Activated T-helper 2 cell treated with anti-CD3 and anti-CD28 coated beads, Interferon-gamma antibody, Interleukin-2, Interleukin-4, amounts not matched to agents 10 μg/mL and 5 μg/mL and 100 μg/mL, durations not matched to agents 14 hours and 24 hours and 36 hours (primary cell): Measurements from ENCODE around the gene SLC9A9. TPM values are rescaled to one million over a fixed set of nuclear protein-coding genes. Genes with fewer than 3 reads are reported as not detected.

ENCODE experiments used
- DNase-seq: peaks from one replicate; pipeline ENCODE4 v3.0.0; 2021; ENCODE audit warnings: low spot score
- H3K27ac Mint-ChIP-seq: one replicate; pipeline ENCODE4 v1.8.0; 2021; ENCODE audit warnings: mixed read lengths
- H3K27me3 Mint-ChIP-seq: one replicate; pipeline ENCODE4 v1.8.0; 2021; ENCODE audit warnings: low read depth, mixed read lengths
- H3K36me3 Mint-ChIP-seq: one replicate; pipeline ENCODE4 v1.8.0; 2021; ENCODE audit warnings: low read depth, mixed read lengths
- H3K4me1 Mint-ChIP-seq: one replicate; pipeline ENCODE4 v1.8.0; 2021; ENCODE audit warnings: low read depth, mixed read lengths
- H3K4me3 Mint-ChIP-seq: one replicate; pipeline ENCODE4 v1.8.0; 2021; ENCODE audit warnings: low read depth, mild to moderate bottlenecking, moderate library complexity, mixed read lengths
- H3K9me3 Mint-ChIP-seq: one replicate; pipeline ENCODE4 v1.8.0; 2021; ENCODE audit warnings: mixed read lengths
- intact Hi-C: fragments of 100-400 bp; cut with micrococcal nuclease; formaldehyde crosslinking; loops from one replicate; pipeline ENCODE4 v1.15.1; 2023
- total RNA-seq: library from RNA; stranded (reverse); gene quantifications from 2 replicates; pipeline ENCODE4 v1.2.3, GENCODE V29; 2022

The SLC9A9 gene
- total RNA-seq, 1 donor from 2014 or later = 1.6 TPM

GRCh38 chr3:143414571-143415253, 433.6 kb downstream of the SLC9A9 start:
- Mint-ChIP-seq H3K9me3 (no peaks in the 10 kb centered on the region), H3K4me3 (no peak overlapping the region), H3K27me3 (peaks cover 5% of the 10 kb centered on the region), H3K27ac (no peak overlapping the region), H3K36me3 (no peaks in the 10 kb centered on the region), H3K4me1 (peaks cover 6% of the 10 kb centered on the region)
- intact Hi-C loops = no loop called here
- no peak for DNase-seq

GRCh38 chr3:143413372-143413771, 434.9 kb downstream of the SLC9A9 start:
- no peak overlapping the region for H3K27ac Mint-ChIP-seq
- peaks cover 6% of the 10 kb centered on the region for H3K4me1 Mint-ChIP-seq
- no peak overlapping the region for H3K4me3 Mint-ChIP-seq
- no peak for DNase-seq
- peaks cover 2% of the 10 kb centered on the region for H3K27me3 Mint-ChIP-seq
- intact Hi-C loops = no loop called here
- no peaks in the 10 kb centered on the region for H3K36me3 Mint-ChIP-seq
- H3K9me3 Mint-ChIP-seq = no peaks in the 10 kb centered on the region

DNA sequence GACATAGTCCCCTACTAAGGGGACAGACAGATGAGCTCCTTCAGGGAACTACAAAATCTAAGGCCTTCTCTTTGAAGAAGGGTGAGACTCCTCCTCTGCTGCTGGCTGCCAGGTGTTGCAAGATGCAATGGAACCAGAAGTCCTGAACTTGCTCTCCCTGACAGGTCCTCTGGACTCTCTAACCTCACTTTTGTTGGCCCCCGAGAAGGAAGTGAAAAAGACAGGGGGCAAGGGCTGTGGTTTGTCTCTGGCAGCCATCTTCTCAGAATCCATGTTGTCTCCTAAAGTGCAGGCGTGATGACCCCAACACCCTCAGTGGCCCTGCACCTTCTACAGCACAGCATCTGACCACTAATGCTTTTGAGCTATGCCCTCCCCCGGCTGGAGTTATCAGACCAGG, 436.2 kb downstream of the SLC9A9 start:
- no peaks in the 10 kb centered on the region for H3K36me3 Mint-ChIP-seq
- H3K4me3 Mint-ChIP-seq = no peak overlapping the region
- no peaks in the 10 kb centered on the region for H3K27me3 Mint-ChIP-seq

DNA sequence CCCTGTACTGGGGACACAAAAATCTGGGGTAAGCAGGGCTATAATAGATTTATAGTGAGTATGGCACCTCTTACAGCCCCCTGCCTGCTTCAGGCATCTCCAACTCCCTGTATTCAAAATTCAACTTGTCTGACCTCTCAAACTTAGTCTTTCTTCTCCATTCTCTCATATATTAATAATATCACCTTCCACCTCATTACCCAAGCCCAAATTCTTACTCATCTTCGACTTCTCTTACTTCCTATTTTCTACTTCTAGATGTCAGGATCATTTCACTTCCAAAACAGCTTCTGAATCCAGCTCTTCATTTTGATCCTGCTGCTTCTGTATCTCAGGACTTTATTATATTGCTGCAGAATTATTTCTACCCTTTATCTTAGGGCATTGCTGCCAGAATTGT, 438.0 kb downstream of the SLC9A9 start:
- Mint-ChIP-seq H3K4me1 (peaks cover 6% of the 10 kb centered on the region), H3K27me3 (no peaks in the 10 kb centered on the region), H3K4me3 (no peak overlapping the region), H3K36me3 (no peaks in the 10 kb centered on the region), H3K9me3 (no peaks in the 10 kb centered on the region), H3K27ac (no peak overlapping the region)
- intact Hi-C loops = no loop called here
- no peak for DNase-seq

More for the DNA sequence above, 436.2 kb downstream of the SLC9A9 start:
- Mint-ChIP-seq H3K9me3 (no peaks in the 10 kb centered on the region), H3K27ac (no peak overlapping the region), H3K4me1 (peaks cover 6% of the 10 kb centered on the region)
- intact Hi-C loops = no loop called here
- DNase-seq = no peak

DNA sequence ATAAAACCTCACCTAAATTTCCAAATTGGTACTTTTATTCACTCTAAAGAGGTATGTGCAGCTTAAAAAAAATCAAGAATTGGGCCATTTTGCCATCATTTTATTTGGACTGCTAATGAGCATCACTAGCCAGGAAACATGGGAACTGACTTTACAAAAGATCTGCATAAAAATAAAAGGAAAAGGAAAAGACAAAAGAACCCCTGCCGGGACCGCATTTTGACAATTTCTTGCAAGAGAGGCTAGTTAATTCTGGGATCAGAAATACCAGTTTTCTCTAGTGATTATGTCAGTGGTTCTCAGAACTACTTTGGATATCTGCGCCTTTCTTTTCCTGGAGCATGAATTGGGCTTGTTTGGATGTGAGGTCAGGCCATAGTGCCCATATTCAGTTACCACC, 439.5 kb downstream of the SLC9A9 start:
- Mint-ChIP-seq H3K9me3 (peaks cover 2% of the 10 kb centered on the region), H3K27ac (no peak overlapping the region), H3K36me3 (no peaks in the 10 kb centered on the region), H3K4me3 (no peak overlapping the region), H3K27me3 (no peaks in the 10 kb centered on the region), H3K4me1 (no peaks in the 10 kb centered on the region)
- intact Hi-C loops = no loop called here
- DNase-seq = no peak

DNA sequence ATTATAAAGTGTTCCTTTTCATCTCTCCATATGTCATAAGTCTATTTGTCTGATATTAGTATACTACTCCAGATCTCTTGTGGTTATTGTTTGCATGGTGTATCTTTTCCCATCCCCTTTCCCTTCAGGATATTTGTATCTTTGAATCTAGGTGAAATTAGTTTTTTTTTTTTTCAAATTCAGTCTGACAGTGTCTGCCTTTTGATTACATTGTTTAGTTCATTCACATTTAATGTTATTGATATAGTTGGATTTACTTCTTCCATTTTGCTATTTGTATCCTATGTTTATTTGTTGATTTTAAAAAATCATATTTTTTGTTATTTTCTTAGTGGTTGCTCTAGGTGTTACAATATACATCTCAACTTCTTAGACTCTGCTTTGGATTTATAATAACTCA, 445.7 kb downstream of the SLC9A9 start:
- Mint-ChIP-seq H3K4me1 (no peaks in the 10 kb centered on the region), H3K36me3 (no peaks in the 10 kb centered on the region), H3K9me3 (peaks cover 9% of the 10 kb centered on the region), H3K27ac (no peak overlapping the region), H3K27me3 (no peaks in the 10 kb centered on the region), H3K4me3 (no peak overlapping the region)
- DNase-seq = no peak
- intact Hi-C loops = no loop called here

- no peak for DNase-seq
- H3K27ac Mint-ChIP-seq = no peak overlapping the region
- H3K27me3 Mint-ChIP-seq = no peaks in the 10 kb centered on the region
- intact Hi-C loops = no loop called here
- H3K4me3 Mint-ChIP-seq = no peak overlapping the region
- H3K9me3 Mint-ChIP-seq = no peaks in the 10 kb centered on the region
- no peaks in the 10 kb centered on the region for H3K4me1 Mint-ChIP-seq
- H3K36me3 Mint-ChIP-seq = no peaks in the 10 kb centered on the region
Measured at GRCh38 chr3:143396790-143397189, 451.5 kb downstream of the SLC9A9 start.

GRCh38 chr3:143389388-143389787, 458.9 kb downstream of the SLC9A9 start:
- Mint-ChIP-seq H3K4me1 (no peaks in the 10 kb centered on the region), H3K9me3 (no peaks in the 10 kb centered on the region), H3K4me3 (no peak overlapping the region)

DNA sequence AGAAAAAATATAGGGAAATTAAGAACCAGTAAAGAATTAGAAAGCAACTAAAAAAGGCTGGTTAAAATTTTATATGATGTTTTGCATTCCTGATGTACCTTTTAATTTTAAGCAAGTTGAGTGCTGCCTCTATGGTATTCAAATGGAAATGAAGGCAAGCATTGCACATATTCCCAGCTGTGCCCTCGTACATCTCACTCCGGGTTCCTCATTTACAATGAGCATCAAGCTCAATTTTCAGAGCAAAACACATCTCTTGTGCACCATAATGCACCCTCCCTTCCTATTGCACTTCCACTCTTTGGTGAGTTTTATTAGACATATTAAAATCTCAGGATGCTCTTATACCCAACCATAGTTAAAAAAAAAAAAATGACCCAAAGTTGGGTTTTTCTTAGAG, 460.8 kb downstream of the SLC9A9 start:
- H3K4me3 Mint-ChIP-seq = no peak overlapping the region
- intact Hi-C loops = no loop called here
- no peak for DNase-seq
- H3K36me3 Mint-ChIP-seq = no peaks in the 10 kb centered on the region
- no peaks in the 10 kb centered on the region for H3K9me3 Mint-ChIP-seq
- no peak overlapping the region for H3K27ac Mint-ChIP-seq
- H3K27me3 Mint-ChIP-seq = no peaks in the 10 kb centered on the region
- no peaks in the 10 kb centered on the region for H3K4me1 Mint-ChIP-seq

More at GRCh38 chr3:143389388-143389787, 458.9 kb downstream of the SLC9A9 start:
- Mint-ChIP-seq H3K36me3 (no peaks in the 10 kb centered on the region), H3K27ac (no peak overlapping the region), H3K27me3 (no peaks in the 10 kb centered on the region)
- no peak for DNase-seq
- intact Hi-C loops = no loop called here

GRCh38 chr3:143384076-143384475, 464.2 kb downstream of the SLC9A9 start:
- no peak for DNase-seq
- no peak overlapping the region for H3K4me3 Mint-ChIP-seq
- H3K9me3 Mint-ChIP-seq = peaks cover 3% of the 10 kb centered on the region
- no peak overlapping the region for H3K27ac Mint-ChIP-seq
- intact Hi-C loops = no loop called here
- no peaks in the 10 kb centered on the region for H3K4me1 Mint-ChIP-seq
- H3K36me3 Mint-ChIP-seq = no peaks in the 10 kb centered on the region
- peaks cover 1% of the 10 kb centered on the region for H3K27me3 Mint-ChIP-seq

- peaks cover 3% of the 10 kb centered on the region for H3K9me3 Mint-ChIP-seq
- H3K4me1 Mint-ChIP-seq = no peaks in the 10 kb centered on the region
- no peaks in the 10 kb centered on the region for H3K36me3 Mint-ChIP-seq
- H3K27ac Mint-ChIP-seq = no peak overlapping the region
- no peak overlapping the region for H3K4me3 Mint-ChIP-seq
- peaks cover 1% of the 10 kb centered on the region for H3K27me3 Mint-ChIP-seq
- no peak for DNase-seq
- intact Hi-C loops = no loop called here
Measured at GRCh38 chr3:143383421-143383820, 464.8 kb downstream of the SLC9A9 start.

DNA sequence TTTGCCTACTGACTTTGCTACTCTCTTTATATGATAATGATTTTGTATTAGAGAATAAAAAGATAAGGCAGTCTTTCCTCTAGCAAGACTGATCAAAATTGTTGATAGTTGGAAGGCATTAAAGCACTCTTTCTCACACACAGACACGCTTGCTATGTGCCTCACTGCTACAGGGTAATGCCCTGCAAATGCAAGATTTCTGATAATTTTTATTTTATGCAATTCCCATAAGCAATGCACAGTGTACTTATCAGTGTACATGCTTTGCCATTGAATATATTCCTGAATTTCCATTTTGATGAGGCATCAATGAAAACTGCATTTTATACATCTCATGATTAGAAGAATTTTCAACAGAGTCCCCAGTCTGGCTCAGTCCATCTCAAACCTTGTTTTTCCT, 465.5 kb downstream of the SLC9A9 start:
- Mint-ChIP-seq H3K36me3 (no peaks in the 10 kb centered on the region), H3K4me3 (no peak overlapping the region), H3K9me3 (peaks cover 3% of the 10 kb centered on the region), H3K4me1 (no peaks in the 10 kb centered on the region), H3K27ac (no peak overlapping the region), H3K27me3 (peaks cover 1% of the 10 kb centered on the region)
- no peak for DNase-seq
- intact Hi-C loops = no loop called here

GRCh38 chr3:143380449-143380848, 467.8 kb downstream of the SLC9A9 start:
- DNase-seq = no peak
- Mint-ChIP-seq H3K9me3 (peaks cover 3% of the 10 kb centered on the region), H3K27me3 (peaks cover 1% of the 10 kb centered on the region), H3K4me1 (no peaks in the 10 kb centered on the region), H3K36me3 (no peaks in the 10 kb centered on the region), H3K4me3 (no peak overlapping the region), H3K27ac (no peak overlapping the region)
- intact Hi-C loops = no loop called here

- no peak for DNase-seq
- H3K9me3 Mint-ChIP-seq = peaks cover 4% of the 10 kb centered on the region
- no peak overlapping the region for H3K27ac Mint-ChIP-seq
- no peak overlapping the region for H3K4me3 Mint-ChIP-seq
- no peaks in the 10 kb centered on the region for H3K4me1 Mint-ChIP-seq
- H3K36me3 Mint-ChIP-seq = no peaks in the 10 kb centered on the region
- intact Hi-C loops = no loop called here
- H3K27me3 Mint-ChIP-seq = no peaks in the 10 kb centered on the region
Measured at GRCh38 chr3:143375698-143376097, 472.6 kb downstream of the SLC9A9 start.
